ENCODE results near the gene CACNB2. TPM values are rescaled to one million over a fixed set of nuclear protein-coding genes. Genes with fewer than 3 reads are reported as not detected.

CACNB2 gene
- total and polyA plus RNA-seq, 12 donors: 4.3 to 82.3 (median 12.9) TPM

GRCh38 chr10:18421726-18422293 is 281.6 kb downstream of the CACNB2 start:
- 89 to 94% (median 93%) methylated on average over 7 of the region's 7 CpGs for WGBS, 4 donors
- H3K27ac ChIP-seq: no peak overlapping the region
- no peak overlapping the region for H3K4me3 ChIP-seq
- no peak for DNase-seq
- TF ChIP-seq POLR2A (IDR thresholded peaks at IDR 0.05): no peak
- TF ChIP-seq, protein P1, sequence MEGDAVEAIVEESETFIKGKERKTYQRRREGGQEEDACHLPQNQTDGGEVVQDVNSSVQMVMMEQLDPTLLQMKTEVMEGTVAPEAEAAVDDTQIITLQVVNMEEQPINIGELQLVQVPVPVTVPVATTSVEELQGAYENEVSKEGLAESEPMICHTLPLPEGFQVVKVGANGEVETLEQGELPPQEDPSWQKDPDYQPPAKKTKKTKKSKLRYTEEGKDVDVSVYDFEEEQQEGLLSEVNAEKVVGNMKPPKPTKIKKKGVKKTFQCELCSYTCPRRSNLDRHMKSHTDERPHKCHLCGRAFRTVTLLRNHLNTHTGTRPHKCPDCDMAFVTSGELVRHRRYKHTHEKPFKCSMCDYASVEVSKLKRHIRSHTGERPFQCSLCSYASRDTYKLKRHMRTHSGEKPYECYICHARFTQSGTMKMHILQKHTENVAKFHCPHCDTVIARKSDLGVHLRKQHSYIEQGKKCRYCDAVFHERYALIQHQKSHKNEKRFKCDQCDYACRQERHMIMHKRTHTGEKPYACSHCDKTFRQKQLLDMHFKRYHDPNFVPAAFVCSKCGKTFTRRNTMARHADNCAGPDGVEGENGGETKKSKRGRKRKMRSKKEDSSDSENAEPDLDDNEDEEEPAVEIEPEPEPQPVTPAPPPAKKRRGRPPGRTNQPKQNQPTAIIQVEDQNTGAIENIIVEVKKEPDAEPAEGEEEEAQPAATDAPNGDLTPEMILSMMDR (IDR thresholded peaks at IDR 0.05): no peak
- intact Hi-C loops (cut with DNase I): no loop called here
- H3K36me3 ChIP-seq (replicated peaks in 1 of 2): no peaks in the 10 kb centered on the region
- H3K9me3 ChIP-seq (replicated peaks in 1 of 3): no peaks in the 10 kb centered on the region
- H3K4me1 ChIP-seq (replicated peaks in 1 of 2): peaks cover 0 to 5% of the 10 kb centered on the region in 2 donors
- no peaks in the 10 kb centered on the region for H3K27me3 ChIP-seq

- intact Hi-C loops (cut with DNase I): no loop called here
- peaks cover 0 to 5% of the 10 kb centered on the region in 2 donors for H3K4me1 ChIP-seq (replicated peaks in 1 of 2)
- DNase-seq: no peak
- TF ChIP-seq, protein P1 (IDR thresholded peaks at IDR 0.05): no peak
- no peak for TF ChIP-seq POLR2A (IDR thresholded peaks at IDR 0.05)
- no peak overlapping the region for H3K27ac ChIP-seq
- WGBS, 4 donors: 49 to 65% (median 63%) methylated on average over 4 of the region's 4 CpGs
- H3K9me3 ChIP-seq (replicated peaks in 1 of 3): no peaks in the 10 kb centered on the region
- no peaks in the 10 kb centered on the region for H3K27me3 ChIP-seq
- no peaks in the 10 kb centered on the region for H3K36me3 ChIP-seq (replicated peaks in 1 of 2)
- H3K4me3 ChIP-seq: no peak overlapping the region
Measured at GRCh38 chr10:18423058-18423637, 282.9 kb downstream of the CACNB2 start.

DNA sequence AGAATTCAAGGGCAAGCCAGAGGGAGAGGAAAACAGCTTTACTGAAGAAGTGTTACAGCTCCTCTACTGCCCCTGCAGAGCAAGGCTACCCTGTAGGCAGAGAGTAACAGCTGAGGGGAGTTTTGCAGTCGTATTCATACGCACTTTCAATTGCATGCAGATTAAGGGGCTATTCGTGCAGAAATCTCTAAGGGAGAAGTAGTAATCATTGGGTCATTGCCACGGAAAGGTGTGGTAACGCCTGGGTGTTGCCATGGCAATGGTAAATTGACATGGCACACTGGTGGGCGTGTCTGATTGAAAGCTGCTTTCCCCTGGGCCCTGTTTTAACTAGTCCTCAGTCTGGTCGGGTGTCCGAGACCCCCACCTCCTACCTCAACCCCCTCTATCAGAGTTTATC is 284.0 kb downstream of the CACNB2 start:
- 50 to 70% (median 59%) methylated on average over 6 to 8 of the region's 8 CpGs for WGBS, 4 donors
- TF ChIP-seq, protein P1 (IDR thresholded peaks at IDR 0.05): no peak
- no peak for TF ChIP-seq POLR2A (IDR thresholded peaks at IDR 0.05)
- peaks cover 0 to 5% of the 10 kb centered on the region in 2 donors for H3K4me1 ChIP-seq (replicated peaks in 1 of 2)
- H3K27ac ChIP-seq: no peak overlapping the region
- H3K9me3 ChIP-seq (replicated peaks in 1 of 3): no peaks in the 10 kb centered on the region
- no peak for DNase-seq
- no peak overlapping the region for H3K4me3 ChIP-seq
- intact Hi-C loops (cut with DNase I): no loop called here
- H3K27me3 ChIP-seq: no peaks in the 10 kb centered on the region
- H3K36me3 ChIP-seq (replicated peaks in 1 of 2): no peaks in the 10 kb centered on the region

- no peaks in the 10 kb centered on the region for H3K27me3 ChIP-seq
- H3K4me3 ChIP-seq: no peak overlapping the region
- H3K27ac ChIP-seq: no peak overlapping the region
- 74 to 83% (median 81%) methylated on average over 3 of the region's 3 CpGs for WGBS, 4 donors
- H3K4me1 ChIP-seq (replicated peaks in 1 of 2): peaks cover 0 to 5% of the 10 kb centered on the region in 2 donors
- no peaks in the 10 kb centered on the region for H3K36me3 ChIP-seq (replicated peaks in 1 of 2)
- TF ChIP-seq, protein P1 (IDR thresholded peaks at IDR 0.05): no peak
- intact Hi-C loops (cut with DNase I): no loop called here
- no peak for DNase-seq
- no peaks in the 10 kb centered on the region for H3K9me3 ChIP-seq (replicated peaks in 1 of 3)
Measured at GRCh38 chr10:18429335-18429734, 289.1 kb downstream of the CACNB2 start.

Measured in adrenal gland (tissue), 12 donors.